GM18907 (cell line): ENCODE measurements around the gene GPC6.
A peak's percentile ranks its signal among the peaks of the same experiment; 100 is the strongest.
"Not testable (repeated sequence)": the region's sequence is repeated elsewhere in the genome, so short reads cannot be mapped to it uniquely, and the experiment has no call there.

Source experiments
- ATAC-seq: cut with Tn5 transposase; IDR thresholded peaks from one replicate; pipeline ENCODE4 v1.9.1; 2021; ENCODE audit warnings: mild to moderate bottlenecking, moderate library complexity; ENCODE audit not compliant: unreplicated experiment

Gene GPC6

GRCh38 chr13:94178625-94179244 lies 952.1 kb downstream of the GPC6 start:
- ATAC-seq, result no peak

- peak; percentile 64 for ATAC-seq
Observed at GRCh38 chr13:94181461-94182107, 955.0 kb downstream of the GPC6 start.

GRCh38 chr13:94182185-94182761 lies 955.7 kb downstream of the GPC6 start:
- ATAC-seq, result no peak

- ATAC-seq, result no peak
Observed at GRCh38 chr13:94186470-94186869, 959.9 kb downstream of the GPC6 start.

GRCh38 chr13:94188201-94188854 lies 961.7 kb downstream of the GPC6 start:
- no peak for ATAC-seq

- no peak for ATAC-seq
Observed at GRCh38 chr13:94192431-94192975, 965.9 kb downstream of the GPC6 start.

- no peak for ATAC-seq
Observed at GRCh38 chr13:94195715-94196114, 969.1 kb downstream of the GPC6 start.

- ATAC-seq, result no peak
Observed at GRCh38 chr13:94196413-94196812, 969.8 kb downstream of the GPC6 start.

GRCh38 chr13:94198681-94199080 lies 972.1 kb downstream of the GPC6 start:
- no peak for ATAC-seq

- no peak for ATAC-seq
Observed at GRCh38 chr13:94199135-94199534, 972.5 kb downstream of the GPC6 start.

GRCh38 chr13:94201022-94201421 lies 974.4 kb downstream of the GPC6 start:
- ATAC-seq, result no peak

- no peak for ATAC-seq
Observed at GRCh38 chr13:94204163-94204562, 977.6 kb downstream of the GPC6 start.

GRCh38 chr13:94204946-94205345 lies 978.3 kb downstream of the GPC6 start:
- no peak for ATAC-seq

GRCh38 chr13:94205896-94206295 lies 979.3 kb downstream of the GPC6 start:
- no peak for ATAC-seq

- no peak for ATAC-seq
Observed at GRCh38 chr13:94209117-94209516, 982.5 kb downstream of the GPC6 start.

- not testable (repeated sequence) for ATAC-seq
Observed at GRCh38 chr13:94209913-94210312, 983.3 kb downstream of the GPC6 start.

GRCh38 chr13:94210816-94211215 lies 984.2 kb downstream of the GPC6 start:
- no peak for ATAC-seq

- no peak for ATAC-seq
Observed at GRCh38 chr13:94212196-94212595, 985.6 kb downstream of the GPC6 start.

GRCh38 chr13:94214121-94214520 lies 987.5 kb downstream of the GPC6 start:
- no peak for ATAC-seq

GRCh38 chr13:94214975-94215374 lies 988.4 kb downstream of the GPC6 start:
- ATAC-seq, result no peak

GRCh38 chr13:94216476-94216875 lies 989.9 kb downstream of the GPC6 start:
- ATAC-seq, result no peak

- no peak for ATAC-seq
Observed at GRCh38 chr13:94217370-94217769, 990.8 kb downstream of the GPC6 start.
